Panc1 (cell line): ENCODE measurements around the gene MAP7. TPM values are rescaled to one million over a fixed set of nuclear protein-coding genes. Genes with fewer than 3 reads are reported as not detected.

Experiments
- ATAC-seq: fragments of 200-7000 bp; cut with Tn5 transposase; 2 replicates; pipeline ENCODE4 v1.9.1; 2020; ENCODE audit warnings: mild to moderate bottlenecking, moderate library complexity
- BruUV-seq: library from RNA; stranded (reverse); fragments of 400-500 nt; replicated peaks from 2 replicates; lab custom pipeline; 2021; lab: Mats Ljungman, UMichigan
- CTCF ChIA-PET: fragments of 300-600 bp; sonication (Branson Sonifier 250); formaldehyde crosslinking; loops from one replicate; lab custom pipeline; 2022; ENCODE audit warnings: antibody characterized with exemption; lab: Charles Lee
- POLR2A ChIA-PET: fragments of 300-600 bp; sonication (Branson Sonifier 250); formaldehyde crosslinking; loops from one replicate; lab custom pipeline; 2022; ENCODE audit warnings: antibody characterized with exemption; lab: Charles Lee
- DNase-seq: peaks from one replicate; pipeline ENCODE4 v3.0.0-alpha.2; 2010; ENCODE audit warnings: low read depth, low spot score
- H3K27ac ChIP-seq: 2 replicates; pipeline ENCODE4 v1.5.1; 2011; ENCODE audit warnings: mild to moderate bottlenecking, low read length, inconsistent platforms
- H3K27me3 ChIP-seq: fragments of 200-500 bp; sonication (Bioruptor generic); 2 replicates; pipeline ENCODE4 v1.6.0; 2014; ENCODE audit warnings: low read length, inconsistent platforms; ENCODE audit not compliant: control insufficient read depth, insufficient read depth
- H3K36me3 ChIP-seq: fragments of 200-500 bp; sonication (Bioruptor generic); 2 replicates; pipeline ENCODE4 v1.5.1; 2014; ENCODE audit warnings: inconsistent platforms, mild to moderate bottlenecking, low read length, moderate library complexity; ENCODE audit not compliant: control insufficient read depth, insufficient read depth
- H3K4me1 ChIP-seq: 2 replicates; pipeline ENCODE4 v1.5.1; 2011; ENCODE audit warnings: inconsistent platforms, mild to moderate bottlenecking, low read length, moderate library complexity; ENCODE audit not compliant: control insufficient read depth, insufficient read depth
- H3K4me3 ChIP-seq, 2 experiments: 2 replicates each; pipeline ENCODE4 v1.5.1; 2011 to 2012; ENCODE audit warnings: low read depth in 2 of 2, low read length in 2 of 2, mild to moderate bottlenecking in 2 of 2, inconsistent platforms in 1 of 2, moderate library complexity in 1 of 2
- H3K9me3 ChIP-seq: fragments of 200-500 bp; sonication (Bioruptor generic); 2 replicates; pipeline ENCODE4 v1.5.1; 2014; ENCODE audit warnings: low read depth, mild to moderate bottlenecking, inconsistent platforms, low read length, moderate library complexity; ENCODE audit not compliant: control insufficient read depth, insufficient read depth
- CTCF ChIP-seq: fragments of 450-650 bp; IDR thresholded peaks from 2 replicates; pipeline ENCODE4 v1.5.1; 2017; ENCODE audit warnings: mild to moderate bottlenecking
- POLR2AphosphoS5 ChIP-seq: IDR thresholded peaks from 2 replicates; pipeline ENCODE4 v1.6.1; 2012; ENCODE audit warnings: mild to moderate bottlenecking, low read depth, low read length, moderate library complexity
- REST ChIP-seq, 2 experiments: IDR thresholded peaks; 2 replicates each; pipeline ENCODE4 v1.6.1; 2011 to 2012; ENCODE audit warnings: low read depth in 2 of 2, control low read depth in 1 of 2, low read length in 1 of 2, mild to moderate bottlenecking in 1 of 2, moderate library complexity in 1 of 2; ENCODE audit not compliant: insufficient read depth in 1 of 2
- SIN3A ChIP-seq: IDR thresholded peaks from 2 replicates; pipeline ENCODE4 v1.6.1; 2012; ENCODE audit warnings: low read depth, mild to moderate bottlenecking, low read length, moderate library complexity, borderline replicate concordance; ENCODE audit not compliant: insufficient read depth
- TCF7L2 ChIP-seq: IDR thresholded peaks from 2 replicates; pipeline ENCODE4 v1.6.1; 2011; ENCODE audit warnings: mild to moderate bottlenecking, low read depth, low read length, inconsistent platforms
- in situ Hi-C: cut with HindIII; loops from 2 replicates; pipeline ENCODE4 v1.10.0; 2016; ENCODE audit warnings: low sequenced_read_pairs, low pct_unique_long_range_greater_than_20kb
- intact Hi-C: fragments of 100-400 bp; cut with micrococcal nuclease; formaldehyde crosslinking; loops from one replicate; pipeline ENCODE4 v1.10.0; 2022; ENCODE audit not compliant: unreplicated experiment
- total RNA-seq: library from RNA; stranded (reverse); gene quantifications from one replicate; pipeline ENCODE4 v1.2.1, GENCODE V29; 2021; ENCODE audit not compliant: unreplicated experiment

The MAP7 gene
- total RNA-seq, 1 experiment from 2014 or later, result 1.8 TPM

GRCh38 chr6:136365776-136366354 is 184.4 kb downstream of the MAP7 start:
- in situ Hi-C loops, result no loop called here
- Histone ChIP-seq H3K9me3 (no peaks in the 10 kb centered on the region), H3K4me1 (no peaks in the 10 kb centered on the region), H3K27me3 (no peaks in the 10 kb centered on the region), H3K27ac (no peak overlapping the region), H3K36me3 (no peaks in the 10 kb centered on the region), H3K4me3 (no peak overlapping the region)
- intact Hi-C loops, result no loop called here
- TF ChIP-seq REST (IDR thresholded peaks at IDR 0.05; ENCODE audit: insufficient read depth in 1 of 2, low read depth in 2 of 2, low read length in 1 of 2), result no peak
- no peak for TF ChIP-seq TCF7L2
- TF ChIP-seq POLR2AphosphoS5, result no peak
- CTCF ChIA-PET, result no interaction called here
- POLR2A ChIA-PET, result no interaction called here
- no TSS peak for BruUV-seq
- no peak for DNase-seq
- ATAC-seq, result no peak

- in situ Hi-C loops (no loop called here), intact Hi-C loops (no loop called here)
- Histone ChIP-seq H3K36me3 (no peaks in the 10 kb centered on the region), H3K9me3 (no peaks in the 10 kb centered on the region), H3K27me3 (no peaks in the 10 kb centered on the region), H3K27ac (no peak overlapping the region), H3K4me1 (no peaks in the 10 kb centered on the region), H3K4me3 (no peak overlapping the region)
- ChIA-PET POLR2A (no interaction called here), CTCF (no interaction called here)
- no TSS peak for BruUV-seq
- ATAC-seq (no peak), DNase-seq (no peak)
- TF ChIP-seq REST (IDR thresholded peaks at IDR 0.05; ENCODE audit: insufficient read depth in 1 of 2, low read depth in 2 of 2, low read length in 1 of 2) (no peak), POLR2AphosphoS5 (no peak), TCF7L2 (no peak), SIN3A (no peak), CTCF (no peak)
Measured at GRCh38 chr6:136362421-136363356, 187.5 kb downstream of the MAP7 start.
